Duodenal mucosa (tissue), 2 donors: ENCODE results near the gene ARMC9.

ENCODE experiments used
- H3K27ac ChIP-seq: one replicate; pipeline ENCODE4 v1.7.0; 2013; ENCODE audit warnings: low read depth, low read length
- H3K27me3 ChIP-seq, 2 donors: one replicate each; pipeline ENCODE4 v1.7.0; 2013; ENCODE audit warnings: low read length in 2 of 2, control low read depth in 1 of 2; ENCODE audit not compliant: insufficient read depth in 2 of 2, control insufficient read depth in 1 of 2
- H3K36me3 ChIP-seq, 2 donors: one replicate each; pipeline ENCODE4 v1.7.0; 2013; ENCODE audit warnings: low read length in 2 of 2, control low read depth in 1 of 2; ENCODE audit not compliant: insufficient read depth in 2 of 2, control insufficient read depth in 1 of 2
- H3K4me1 ChIP-seq, 2 donors: one replicate each; pipeline ENCODE4 v1.7.0; 2013; ENCODE audit warnings: low read length in 2 of 2, control low read depth in 1 of 2; ENCODE audit not compliant: insufficient read depth in 2 of 2, control insufficient read depth in 1 of 2
- H3K4me3 ChIP-seq, 2 donors: one replicate each; pipeline ENCODE4 v1.7.0; 2013; ENCODE audit warnings: low read length in 2 of 2, low read depth in 1 of 2
- H3K9ac ChIP-seq, 2 donors: one replicate each; pipeline ENCODE4 v1.7.0; 2013; ENCODE audit warnings: low read length in 2 of 2, low read depth in 1 of 2
- H3K9me3 ChIP-seq, 2 donors: one replicate each; pipeline ENCODE4 v1.7.0; 2013; ENCODE audit warnings: low read length in 2 of 2, control low read depth in 1 of 2; ENCODE audit not compliant: control insufficient read depth in 1 of 2

ARMC9 gene

DNA sequence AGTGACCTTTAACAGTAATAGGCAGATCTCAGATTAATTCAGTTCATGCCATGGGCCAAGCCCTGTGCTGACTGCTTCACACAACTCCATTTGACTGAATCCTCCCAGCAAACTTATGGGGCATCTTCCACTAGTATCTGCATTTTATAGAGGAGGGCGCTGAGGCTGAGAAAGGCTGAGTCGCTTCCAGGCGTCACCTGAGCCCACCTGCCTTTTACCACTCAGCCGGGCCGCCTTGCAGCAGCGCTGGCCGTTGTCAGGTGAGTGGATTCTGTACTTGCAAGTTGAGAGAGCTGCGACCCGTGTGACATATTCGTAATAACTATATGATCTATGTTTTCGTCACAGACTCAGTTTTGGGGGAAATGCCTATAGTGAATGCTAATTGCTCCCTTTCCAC is 137.8 kb downstream of the ARMC9 start:
- Histone ChIP-seq H3K9ac (no peak overlapping the region), H3K36me3 (no peaks in the 10 kb centered on the region), H3K9me3 (no peaks in the 10 kb centered on the region), H3K4me1 (no peaks in the 10 kb centered on the region), H3K27me3 (no peaks in the 10 kb centered on the region), H3K27ac (no peak overlapping the region), H3K4me3 (no peak overlapping the region)

DNA sequence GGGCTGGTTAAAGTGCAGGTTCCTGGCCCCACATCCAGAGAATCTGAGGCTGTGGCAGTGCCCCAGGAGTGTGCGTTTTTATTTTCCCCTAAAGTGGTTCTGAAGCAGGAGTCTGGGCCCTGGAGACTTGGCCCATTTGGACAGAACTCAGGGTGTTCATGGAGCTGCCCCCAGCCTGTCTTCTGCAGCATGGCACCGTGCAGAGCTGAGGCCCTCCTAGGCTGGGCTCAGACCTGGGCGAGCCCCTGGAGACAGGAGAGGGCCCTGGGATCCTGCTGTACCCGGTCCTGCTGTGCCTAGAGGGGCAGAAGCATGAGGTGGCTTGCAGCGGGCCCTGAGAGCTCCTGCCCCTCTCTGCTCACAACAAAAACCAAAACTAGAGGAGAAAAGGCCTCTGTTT is 138.3 kb downstream of the ARMC9 start:
- Histone ChIP-seq H3K27ac (no peak overlapping the region), H3K27me3 (no peaks in the 10 kb centered on the region), H3K9me3 (no peaks in the 10 kb centered on the region), H3K9ac (no peak overlapping the region), H3K36me3 (no peaks in the 10 kb centered on the region), H3K4me1 (no peaks in the 10 kb centered on the region), H3K4me3 (no peak overlapping the region)

DNA sequence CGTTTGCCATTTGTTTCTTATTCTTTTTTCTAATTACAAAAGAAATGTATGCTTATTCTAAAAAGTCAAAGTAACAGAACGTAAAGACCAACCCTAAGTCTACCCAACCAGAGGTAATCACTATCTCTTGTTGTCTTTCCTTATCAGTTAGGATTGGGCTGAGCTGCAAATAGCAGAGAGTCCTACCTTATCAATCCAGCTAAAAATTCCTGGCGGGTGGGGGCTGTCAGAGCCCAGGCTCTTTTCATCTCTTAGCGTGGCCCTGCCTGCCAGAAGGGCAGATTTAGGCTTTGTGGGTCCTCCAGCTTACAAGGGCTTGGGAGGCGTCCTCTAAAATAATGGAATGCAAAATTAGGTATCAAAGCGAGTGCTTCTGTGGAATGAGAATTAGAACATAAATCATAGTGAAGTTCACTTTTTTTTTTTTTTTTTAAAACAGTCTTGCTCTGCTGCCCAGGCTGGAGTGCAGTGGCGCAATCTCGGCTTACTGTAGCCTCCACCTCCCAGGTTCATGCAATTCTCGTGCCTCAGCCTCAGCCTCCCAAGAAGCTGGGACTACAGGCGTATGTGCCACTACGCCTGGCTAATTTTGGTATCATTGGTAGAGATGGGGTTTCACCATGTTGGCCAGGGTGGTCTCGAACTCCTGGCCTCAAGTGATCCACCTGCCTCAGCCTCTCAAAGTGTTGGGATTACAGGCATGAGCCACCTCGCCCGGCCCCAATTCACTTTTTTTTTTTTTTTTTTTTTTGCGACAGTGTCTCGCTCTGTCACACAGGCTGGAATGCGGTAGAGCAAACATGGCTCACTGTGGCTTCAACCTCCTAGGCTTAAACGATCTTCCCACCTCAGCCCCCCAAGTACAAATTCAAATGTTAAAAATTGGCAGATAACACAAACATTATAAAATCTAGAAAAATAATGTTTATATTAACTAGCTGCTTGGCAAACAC is 139.7 kb downstream of the ARMC9 start:
- Histone ChIP-seq H3K4me1 (no peaks in the 10 kb centered on the region), H3K36me3 (no peaks in the 10 kb centered on the region), H3K9ac (no peak overlapping the region), H3K9me3 (no peaks in the 10 kb centered on the region), H3K4me3 (no peak overlapping the region), H3K27me3 (no peaks in the 10 kb centered on the region), H3K27ac (no peak overlapping the region)

DNA sequence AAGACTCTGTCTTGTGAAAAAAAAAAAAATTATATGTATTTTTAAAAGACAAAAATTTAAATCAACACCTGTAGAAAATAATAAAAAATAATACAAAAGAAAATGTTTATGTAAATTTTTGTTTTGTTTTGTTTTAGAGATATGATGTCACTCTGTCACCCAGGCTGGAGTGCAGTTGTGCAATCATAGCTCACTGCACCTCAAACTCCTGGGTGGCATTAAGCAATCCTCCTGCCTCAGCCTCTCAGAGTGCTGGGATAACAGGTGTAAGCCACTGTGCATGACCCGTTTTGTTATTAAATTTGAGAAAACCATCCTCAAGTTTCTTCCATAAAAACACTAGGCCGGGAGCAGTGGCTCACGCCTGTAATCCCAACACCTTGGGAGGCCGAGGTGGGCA is 140.9 kb downstream of the ARMC9 start:
- H3K9ac ChIP-seq = no peak overlapping the region
- peaks cover 0 to 4% of the 10 kb centered on the region in 2 donors for H3K4me1 ChIP-seq
- H3K9me3 ChIP-seq = no peaks in the 10 kb centered on the region
- H3K27me3 ChIP-seq = no peaks in the 10 kb centered on the region
- no peak overlapping the region for H3K4me3 ChIP-seq
- no peaks in the 10 kb centered on the region for H3K36me3 ChIP-seq
- H3K27ac ChIP-seq = no peak overlapping the region

- no peak overlapping the region for H3K27ac ChIP-seq
These were observed 142.7 kb downstream of the ARMC9 start for GRCh38 chr2:231341100-231341499.

DNA sequence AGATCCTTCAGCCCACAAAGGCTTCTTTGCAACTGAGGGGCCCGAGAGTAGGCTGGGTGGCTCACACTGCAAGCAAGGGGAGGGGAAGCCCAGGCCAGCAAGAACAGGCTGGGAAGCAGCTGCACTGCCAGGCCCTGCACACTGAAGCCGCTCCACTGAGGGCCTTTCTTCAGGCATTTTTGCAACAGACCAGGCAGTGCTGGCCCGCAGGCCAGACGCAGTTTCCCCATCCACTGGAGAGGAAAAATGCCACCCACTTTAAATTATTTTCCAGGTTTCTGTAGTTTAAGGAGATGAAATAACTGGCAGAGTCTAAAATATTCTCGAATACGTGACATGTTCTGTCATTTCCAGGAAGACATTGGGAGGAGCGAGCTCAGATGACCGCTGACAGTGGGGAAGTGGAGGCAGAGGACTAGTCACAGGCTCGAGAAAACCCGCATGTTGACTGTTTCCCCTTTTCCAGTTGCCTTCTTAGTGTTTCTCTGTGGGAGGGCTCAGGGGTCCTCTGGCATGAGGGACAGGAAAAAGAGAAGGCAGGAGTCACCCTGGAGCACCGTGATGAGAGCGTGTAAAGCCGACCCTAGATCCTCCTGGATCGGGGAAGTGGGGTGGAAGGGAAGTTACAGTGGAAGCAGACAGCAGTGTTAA is 143.8 kb downstream of the ARMC9 start:
- Histone ChIP-seq H3K27me3 (no peaks in the 10 kb centered on the region), H3K9me3 (no peaks in the 10 kb centered on the region), H3K4me1 (peaks cover 4 to 18% of the 10 kb centered on the region in 2 donors), H3K9ac (no peak overlapping the region), H3K27ac (no peak overlapping the region), H3K4me3 (no peak overlapping the region), H3K36me3 (no peaks in the 10 kb centered on the region)

More at GRCh38 chr2:231341100-231341499, 142.7 kb downstream of the ARMC9 start:
- Histone ChIP-seq H3K9ac (no peak overlapping the region), H3K27me3 (no peaks in the 10 kb centered on the region), H3K4me1 (peaks cover 0 to 14% of the 10 kb centered on the region in 2 donors), H3K4me3 (no peak overlapping the region), H3K36me3 (no peaks in the 10 kb centered on the region), H3K9me3 (no peaks in the 10 kb centered on the region)

- Histone ChIP-seq H3K36me3 (no peaks in the 10 kb centered on the region), H3K9me3 (no peaks in the 10 kb centered on the region), H3K27me3 (no peaks in the 10 kb centered on the region), H3K9ac (no peak overlapping the region), H3K4me1 (peaks cover 9 to 24% of the 10 kb centered on the region in 2 donors), H3K4me3 (no peak overlapping the region), H3K27ac (no peak overlapping the region)
These were observed 144.7 kb downstream of the ARMC9 start for GRCh38 chr2:231343006-231343710.

DNA sequence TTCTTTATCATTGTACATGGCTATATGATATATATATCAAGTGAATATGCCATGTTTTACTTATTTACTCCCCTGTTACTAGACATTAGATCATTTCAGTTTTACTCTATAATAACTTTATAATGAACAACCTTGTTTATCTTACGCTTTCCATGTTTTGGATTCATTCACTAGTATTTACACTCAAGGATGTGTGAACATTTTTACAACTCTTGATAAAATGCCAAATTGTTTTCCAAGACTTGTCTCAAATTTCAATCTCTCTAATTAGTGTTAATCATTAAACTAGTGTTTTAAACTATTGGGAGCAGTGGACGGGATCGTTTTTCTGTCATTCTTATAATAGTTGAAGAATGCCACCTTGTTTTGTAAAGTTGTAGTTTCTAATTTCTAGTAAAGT is 145.6 kb downstream of the ARMC9 start:
- Histone ChIP-seq H3K4me1 (peaks cover 9 to 24% of the 10 kb centered on the region in 2 donors), H3K27ac (no peak overlapping the region), H3K4me3 (no peak overlapping the region), H3K27me3 (no peaks in the 10 kb centered on the region), H3K9ac (no peak overlapping the region), H3K36me3 (no peaks in the 10 kb centered on the region), H3K9me3 (no peaks in the 10 kb centered on the region)

GRCh38 chr2:231344851-231345250 is 146.4 kb downstream of the ARMC9 start:
- H3K27me3 ChIP-seq = no peaks in the 10 kb centered on the region
- H3K9me3 ChIP-seq = no peaks in the 10 kb centered on the region
- no peak overlapping the region for H3K27ac ChIP-seq
- H3K4me3 ChIP-seq = no peak overlapping the region
- H3K4me1 ChIP-seq = peaks cover 9 to 24% of the 10 kb centered on the region in 2 donors
- no peak overlapping the region for H3K9ac ChIP-seq
- H3K36me3 ChIP-seq = no peaks in the 10 kb centered on the region

- H3K9ac ChIP-seq = no peak overlapping the region
- H3K4me1 ChIP-seq = peaks cover 9 to 24% of the 10 kb centered on the region in 2 donors
- no peaks in the 10 kb centered on the region for H3K9me3 ChIP-seq
- no peaks in the 10 kb centered on the region for H3K36me3 ChIP-seq
- H3K27ac ChIP-seq = no peak overlapping the region
- no peaks in the 10 kb centered on the region for H3K27me3 ChIP-seq
- H3K4me3 ChIP-seq = no peak overlapping the region
These were observed 148.7 kb downstream of the ARMC9 start for GRCh38 chr2:231347081-231347480.
